GM19455 (cell line): ENCODE measurements around the gene SPNS1.
"Not testable (repeated sequence)": the region's sequence is repeated elsewhere in the genome, so short reads cannot be mapped to it uniquely, and the experiment has no call there.

ENCODE experiments used
- ATAC-seq: cut with Tn5 transposase; IDR thresholded peaks from one replicate; pipeline ENCODE4 v1.9.1; 2021; ENCODE audit not compliant: unreplicated experiment

SPNS1 gene

GRCh38 chr16:28958216-28958615 is 16.4 kb upstream of the SPNS1 start:
- no peak for ATAC-seq

GRCh38 chr16:28958836-28959235 is 15.7 kb upstream of the SPNS1 start:
- ATAC-seq: no peak

- no peak for ATAC-seq
These were observed 10.5 kb upstream of the SPNS1 start for GRCh38 chr16:28964072-28964471.

GRCh38 chr16:28964496-28964895 is 10.1 kb upstream of the SPNS1 start:
- ATAC-seq: no peak

- ATAC-seq: no peak
These were observed 7.4 kb upstream of the SPNS1 start for GRCh38 chr16:28967156-28967555.

- not testable (repeated sequence) for ATAC-seq
These were observed 4.9 kb upstream of the SPNS1 start for GRCh38 chr16:28969696-28970095.

- no peak for ATAC-seq
These were observed 556 bp upstream of the SPNS1 start for GRCh38 chr16:28974007-28974436.

GRCh38 chr16:28975158-28975599 is 601 bp downstream of the SPNS1 start:
- ATAC-seq: peak; percentile 12

- ATAC-seq: no peak
These were observed 3.4 kb downstream of the SPNS1 start for GRCh38 chr16:28977703-28978662.

GRCh38 chr16:28980330-28980729 is 5.8 kb downstream of the SPNS1 start:
- ATAC-seq: not testable (repeated sequence)

- no peak for ATAC-seq
These were observed 6.4 kb downstream of the SPNS1 start for GRCh38 chr16:28980929-28981328.

GRCh38 chr16:28981517-28981916 is 6.9 kb downstream of the SPNS1 start:
- ATAC-seq: no peak

- ATAC-seq: no peak
These were observed 7.8 kb downstream of the SPNS1 start for GRCh38 chr16:28982418-28982817.

- ATAC-seq: no peak
These were observed 8.4 kb downstream of the SPNS1 start for GRCh38 chr16:28982949-28983348.

- no peak for ATAC-seq
These were observed 9.1 kb downstream of the SPNS1 start for GRCh38 chr16:28983644-28984043.

GRCh38 chr16:28984091-28984490 is 9.5 kb downstream of the SPNS1 start:
- ATAC-seq: no peak

GRCh38 chr16:28984619-28985135 is 10.1 kb downstream of the SPNS1 start, which contains the start of gene LAT:
TSS of gene LAT (plus strand) at chr16:28985052. CDS start at chr16:28985418, 366 bp downstream.
- no peak for ATAC-seq

- no peak for ATAC-seq
These were observed 10.8 kb downstream of the SPNS1 start for GRCh38 chr16:28985211-28986041.

- no peak for ATAC-seq
These were observed 11.5 kb downstream of the SPNS1 start for GRCh38 chr16:28986046-28986445.

- ATAC-seq: no peak
These were observed 11.9 kb downstream of the SPNS1 start for GRCh38 chr16:28986492-28986891.

- no peak for ATAC-seq
These were observed 12.7 kb downstream of the SPNS1 start for GRCh38 chr16:28987170-28987853.
